SIG-M5 treated with dmso at 0.1 percent for 504 hours (cell line): ENCODE results near the gene JAML.
A peak's percentile ranks its signal among the peaks of the same experiment; 100 is the strongest.

Experiments used
- DNase-seq: peaks from one replicate; lab custom pipeline; 2025; ENCODE audit not compliant: unreplicated experiment; lab: John Stamatoyannopoulos, UW

The JAML gene

DNA sequence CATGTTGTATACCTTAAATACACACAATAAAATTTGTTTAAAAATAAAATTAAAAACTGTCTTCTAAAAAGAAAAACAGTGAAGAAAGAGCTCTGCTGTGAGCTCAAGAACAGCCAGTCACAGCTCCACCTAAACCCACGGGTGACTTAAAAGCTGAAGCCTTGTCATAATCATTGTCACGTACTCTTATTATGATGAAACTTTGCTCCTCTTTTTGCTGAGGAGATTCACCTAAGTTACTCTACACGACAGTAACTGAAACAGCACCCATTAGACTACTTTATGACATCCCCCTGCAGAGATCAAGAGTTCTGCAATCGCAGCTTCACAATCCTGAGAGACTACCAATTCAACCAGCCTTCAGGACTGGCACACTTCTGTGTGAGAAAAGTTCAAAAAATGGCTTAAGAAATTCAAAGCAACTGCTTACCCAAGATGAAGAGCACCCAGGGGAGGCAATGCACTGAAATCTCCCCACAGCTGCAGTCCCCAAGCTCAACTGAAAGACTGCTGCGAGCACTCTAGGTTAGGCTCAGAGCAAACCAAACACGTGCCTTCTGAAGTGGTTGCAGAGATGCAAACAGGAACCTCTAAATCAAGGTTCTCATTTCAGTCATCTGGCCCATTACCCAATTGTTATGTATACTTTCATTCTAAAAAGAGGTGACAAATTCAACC, at the start of gene JAML:
JAML (minus strand) TSS at position 501 of the 678 bp plus-strand sequence. CDS start 10,145 bp downstream, outside the sequence.
- DNase-seq = peak; percentile 56

DNA sequence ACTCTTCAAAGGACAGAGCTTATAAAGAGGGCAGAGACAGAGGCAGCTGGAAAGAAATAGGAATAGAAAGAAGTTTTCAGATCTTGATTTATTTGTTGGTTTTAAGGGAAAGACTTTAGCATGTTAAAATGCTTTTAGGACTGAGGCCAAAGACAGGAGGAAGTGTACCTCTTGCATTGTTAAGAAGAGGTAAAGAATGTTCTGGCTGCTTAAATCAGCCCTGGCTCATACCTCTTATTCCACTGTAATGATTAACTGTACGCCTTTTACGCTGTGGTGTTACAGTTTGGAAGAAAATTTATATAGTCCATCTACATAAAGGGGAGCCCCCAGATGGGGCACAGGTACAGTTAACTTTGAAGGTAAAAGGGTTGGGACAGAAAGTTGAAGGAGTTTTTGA, 49.4 kb upstream of the JAML start:
- no peak for DNase-seq

- DNase-seq = no peak
Observed at GRCh38 chr11:118272001-118272400, 47.2 kb upstream of the JAML start.

DNA sequence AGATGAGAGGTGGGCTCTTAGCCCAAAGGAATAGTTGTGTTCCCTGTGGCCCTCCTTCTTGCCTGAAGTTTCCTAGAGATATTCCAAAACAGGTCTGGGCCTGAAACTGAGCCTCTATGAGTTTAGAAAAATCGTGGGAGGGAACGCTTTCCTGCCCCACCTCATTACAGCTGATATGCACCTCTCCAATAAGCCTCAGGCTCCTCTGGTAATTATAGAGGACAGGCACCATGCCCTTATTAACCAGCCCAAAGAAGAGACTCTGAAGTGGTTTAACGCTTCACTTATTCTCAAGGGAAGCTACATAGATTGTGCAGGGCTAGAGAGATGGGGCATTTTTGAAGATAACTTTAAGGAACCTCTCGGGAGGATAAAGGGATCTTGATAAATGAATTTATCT, 42.7 kb upstream of the JAML start:
- no peak for DNase-seq

- no peak for DNase-seq
Observed at GRCh38 chr11:118265954-118266353, 41.1 kb upstream of the JAML start.

- DNase-seq = no peak
Observed at GRCh38 chr11:118264569-118265465, 40.0 kb upstream of the JAML start.

- DNase-seq = peak; percentile 44
Observed at GRCh38 chr11:118263695-118264568, 39.1 kb upstream of the JAML start, which contains the start of gene MPZL2. Gene MPZL2, minus strand, starts transcription at chr11:118264297. Its CDS starts 144 bp downstream, at chr11:118264153.

DNA sequence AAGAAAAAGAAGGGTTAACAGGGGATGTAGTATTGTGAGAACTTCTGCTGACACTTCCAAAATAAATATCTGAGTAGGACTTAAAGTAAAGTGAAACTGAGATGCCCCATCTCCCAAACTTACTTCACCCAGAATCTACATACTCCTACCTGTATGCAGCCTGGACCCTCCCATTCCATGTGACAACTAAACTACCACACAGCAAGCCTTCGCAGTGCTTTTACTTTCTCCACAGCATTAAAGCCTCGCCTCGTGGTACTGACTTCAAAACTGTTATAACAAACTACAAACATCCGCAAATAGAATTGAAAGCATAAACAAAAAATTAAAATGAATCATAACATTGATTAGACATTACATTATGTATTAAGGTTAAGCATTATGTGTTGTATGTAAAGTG, 38.3 kb upstream of the JAML start:
- no peak for DNase-seq

DNA sequence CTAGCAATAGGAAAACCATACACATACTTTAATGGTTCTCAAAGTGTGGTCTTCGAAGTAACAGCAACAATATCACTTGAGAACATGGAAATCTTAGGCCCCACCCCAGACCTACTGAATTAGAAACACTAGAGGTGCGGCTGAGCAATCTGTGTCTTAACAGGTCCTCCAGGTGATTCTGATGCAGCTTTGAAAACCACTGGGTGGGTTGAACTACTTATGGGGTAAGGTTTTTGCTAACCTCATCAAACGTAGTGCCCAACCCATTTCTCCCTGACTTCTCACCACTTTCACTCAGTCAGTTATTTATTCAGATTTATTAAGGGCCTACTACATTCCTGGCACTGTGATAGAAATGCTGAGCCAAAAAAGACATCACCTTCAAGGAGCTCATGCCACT, 35.5 kb upstream of the JAML start:
- no peak for DNase-seq

GRCh38 chr11:118259138-118259537, 34.3 kb upstream of the JAML start:
- no peak for DNase-seq

GRCh38 chr11:118258410-118258809, 33.6 kb upstream of the JAML start:
- no peak for DNase-seq

- DNase-seq = peak; percentile 18
Observed at GRCh38 chr11:118252688-118253087, 27.9 kb upstream of the JAML start.

DNA sequence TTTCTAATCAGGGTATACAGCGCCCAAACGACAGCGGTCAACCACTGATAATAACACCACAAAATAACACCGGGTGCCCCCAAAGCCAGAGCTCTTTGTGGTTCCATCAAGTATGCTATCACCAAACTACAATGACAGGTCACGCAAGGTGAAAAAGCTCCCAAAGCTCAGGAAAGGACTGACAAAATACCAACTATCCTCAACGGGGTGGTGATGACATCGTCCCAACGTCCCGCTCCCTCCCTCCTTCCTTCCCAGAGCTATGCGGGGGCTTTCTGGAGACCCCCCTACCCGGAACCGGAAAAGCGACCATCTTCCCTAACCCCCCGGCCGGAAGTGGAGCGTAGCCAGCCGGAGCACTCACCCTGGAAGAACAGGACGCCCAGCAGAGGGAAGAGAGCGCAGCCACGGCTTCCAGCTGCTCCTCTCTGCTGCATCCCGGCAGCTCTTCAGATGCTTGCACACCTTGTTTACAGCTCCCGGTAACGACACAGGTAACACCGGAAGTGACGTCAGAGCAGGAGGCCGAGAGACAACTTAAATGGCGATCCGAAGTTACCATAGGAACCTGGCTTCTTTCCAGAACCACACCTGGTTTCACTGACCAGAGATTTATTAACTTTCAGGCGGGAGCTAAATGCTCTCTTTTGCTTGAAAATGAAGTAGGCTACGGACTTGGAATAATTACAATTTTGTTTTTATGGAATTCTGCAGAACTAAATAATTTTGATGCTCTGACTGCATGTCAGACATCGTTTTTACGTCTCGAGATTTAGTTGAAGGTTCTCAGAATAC, 27.2 kb upstream of the JAML start, which contains the start of gene MPZL3:
MPZL3 (minus strand) TSS at position 508 of the 795 bp plus-strand sequence; CDS start at position 437, 71 bp downstream.
- DNase-seq = peak; percentile 75

DNA sequence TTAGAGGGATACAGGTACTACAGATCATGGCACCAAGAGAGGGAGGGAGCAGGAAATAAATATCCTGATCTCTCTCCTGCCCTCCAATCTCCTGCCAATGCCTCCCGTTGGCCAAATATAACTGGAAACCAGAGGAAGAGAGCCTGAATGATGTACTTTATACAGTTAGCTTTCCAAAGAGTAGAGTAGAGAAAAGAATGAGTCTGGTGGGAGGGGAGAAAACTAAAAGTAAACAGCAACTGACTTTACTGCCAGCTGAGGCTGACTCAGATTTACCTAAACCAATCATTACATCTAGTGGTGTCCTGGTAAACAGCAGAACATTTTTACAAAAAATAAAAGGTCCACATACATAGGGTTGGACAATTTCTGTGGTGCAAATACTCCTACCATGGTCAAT, 22.2 kb upstream of the JAML start:
- peak; percentile 27 for DNase-seq

GRCh38 chr11:118245936-118246562, 21.2 kb upstream of the JAML start:
- DNase-seq = no peak

GRCh38 chr11:118243993-118244762, 19.4 kb upstream of the JAML start:
- no peak for DNase-seq

DNA sequence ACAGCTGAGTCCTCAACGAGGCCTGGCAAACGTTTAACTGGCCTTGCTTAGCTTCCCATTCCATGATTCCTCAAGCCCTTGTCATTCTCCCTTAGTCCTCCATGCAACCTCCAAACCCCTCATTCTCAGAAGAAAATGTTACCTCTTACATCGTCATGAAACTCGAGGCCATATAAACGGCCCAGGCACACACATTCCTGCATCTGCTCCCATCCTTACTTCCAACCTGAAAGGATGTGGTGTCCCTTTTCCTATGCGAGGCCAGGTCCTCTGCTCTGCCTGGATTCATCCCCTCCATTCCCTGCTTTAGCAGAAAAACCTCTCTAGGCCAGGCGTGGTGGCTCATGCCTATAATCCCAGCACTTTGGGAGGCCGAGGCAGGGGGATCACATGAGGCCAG, 18.4 kb upstream of the JAML start:
- no peak for DNase-seq

DNA sequence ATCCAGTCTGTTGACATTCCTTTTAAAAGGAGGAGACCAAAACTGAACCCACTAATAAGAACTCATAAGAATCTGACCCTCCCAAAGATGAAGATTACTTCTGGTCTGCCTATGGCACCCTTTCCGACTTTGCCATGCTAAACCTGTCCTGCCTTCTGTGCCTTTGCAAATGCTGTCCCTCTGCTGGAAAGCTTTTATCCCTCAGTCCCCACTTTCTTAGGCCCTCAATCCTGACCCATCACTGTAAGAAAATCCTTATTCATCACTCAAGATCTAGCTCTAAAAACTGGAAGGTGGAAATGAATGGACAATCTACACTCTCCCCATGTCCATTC, 16.9 kb upstream of the JAML start:
- DNase-seq = no peak
